ACC112 (cell line): ENCODE measurements around the gene NSMF.
"Not testable (repeated sequence)": the region's sequence is repeated elsewhere in the genome, so short reads cannot be mapped to it uniquely, and the experiment has no call there.

ENCODE experiments used
- H2AFZ ChIP-seq: fragments of 200-600 bp; sonication (generic); one replicate; pipeline ENCODE4 v1.6.0; 2017; ENCODE audit warnings: antibody characterized with exemption, low read length; ENCODE audit not compliant: unreplicated experiment
- H3K27ac ChIP-seq: fragments of 200-600 bp; sonication (generic); 2 replicates; pipeline ENCODE4 v1.5.1; 2014; ENCODE audit warnings: low read depth, mild to moderate bottlenecking, antibody characterized with exemption, low read length, moderate library complexity
- H3K27me3 ChIP-seq: fragments of 200-600 bp; sonication (generic); 2 replicates; pipeline ENCODE4 v1.6.1; 2014; ENCODE audit warnings: mild to moderate bottlenecking, antibody characterized with exemption, low read length, moderate library complexity, mixed read lengths; ENCODE audit not compliant: insufficient read depth
- H3K36me3 ChIP-seq: fragments of 200-600 bp; sonication (generic); 2 replicates; pipeline ENCODE4 v1.6.1; 2016; ENCODE audit warnings: mild to moderate bottlenecking, antibody characterized with exemption, low read length, moderate library complexity, mixed read lengths; ENCODE audit not compliant: insufficient read depth
- H3K4me1 ChIP-seq: fragments of 200-600 bp; sonication (generic); one replicate; pipeline ENCODE4 v1.6.1; 2016; ENCODE audit warnings: low read length, mixed read lengths; ENCODE audit not compliant: insufficient read depth, unreplicated experiment, control insufficient read depth
- H3K4me3 ChIP-seq: fragments of 200-600 bp; sonication (generic); 2 replicates; pipeline ENCODE4 v1.5.1; 2014; ENCODE audit warnings: mild to moderate bottlenecking, low read depth, low read length
- H3K79me2 ChIP-seq: fragments of 200-600 bp; sonication (generic); one replicate; pipeline ENCODE4 v1.6.0; 2016; ENCODE audit warnings: low read length; ENCODE audit not compliant: control insufficient read depth, unreplicated experiment, insufficient read depth

NSMF gene

DNA sequence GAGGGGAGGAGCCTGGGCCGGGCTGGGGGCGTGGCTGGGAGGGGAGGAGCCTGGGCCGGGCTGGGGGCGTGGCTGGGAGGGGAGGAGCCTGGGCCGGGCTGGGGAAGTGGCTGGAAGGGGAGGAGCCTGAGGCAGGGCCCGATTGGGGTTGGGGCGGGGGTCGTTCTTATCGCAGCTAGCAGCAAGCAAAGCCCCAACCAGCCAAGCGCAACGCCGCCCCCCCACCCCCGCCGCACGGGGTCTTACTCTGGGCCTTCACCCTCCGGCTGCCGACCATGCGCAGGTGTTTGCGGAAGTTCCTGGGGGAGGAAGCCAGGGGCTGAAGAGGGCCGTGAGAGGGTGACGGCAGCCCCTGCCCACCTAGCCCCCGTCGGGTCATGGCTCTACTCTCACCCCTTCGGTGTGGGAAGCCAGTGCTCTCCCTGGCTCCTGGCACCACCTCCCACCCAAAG, 5.0 kb downstream of the NSMF start:
- Histone ChIP-seq H2AFZ (no peak overlapping the region), H3K27me3 (no peaks in the 10 kb centered on the region), H3K36me3 (peaks cover 10% of the 10 kb centered on the region; the same call in 1 of the 2 replicates), H3K27ac (no peak overlapping the region), H3K4me3 (no peak overlapping the region), H3K4me1 (peaks cover 29% of the 10 kb centered on the region), H3K79me2 (peaks cover 14% of the 10 kb centered on the region)

DNA sequence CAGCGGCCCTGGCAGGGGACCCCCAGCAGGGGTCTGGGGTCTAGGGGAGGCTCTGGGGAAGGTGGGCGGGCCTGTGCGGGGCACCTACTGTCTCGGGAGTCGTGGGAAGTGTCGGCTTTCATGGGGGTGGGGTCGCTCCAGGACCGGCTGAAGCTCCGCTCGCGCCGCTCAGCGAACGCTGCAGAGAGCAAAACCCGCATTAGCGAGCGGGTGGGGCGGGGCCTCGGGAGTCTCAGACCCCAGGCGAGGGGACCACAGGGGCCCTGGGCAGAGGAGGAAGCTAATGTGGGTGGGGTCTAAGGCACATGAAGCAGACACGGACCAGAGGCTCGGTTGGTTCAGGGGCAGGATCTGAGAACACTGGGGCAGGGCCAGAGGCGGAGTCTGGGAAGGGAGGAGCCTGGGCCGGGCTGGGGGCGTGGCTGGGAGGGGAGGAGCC, 5.5 kb downstream of the NSMF start:
- peaks cover 10% of the 10 kb centered on the region; the same call in 1 of the 2 replicates for H3K36me3 ChIP-seq
- peaks cover 29% of the 10 kb centered on the region for H3K4me1 ChIP-seq
- H3K79me2 ChIP-seq, result peaks cover 12% of the 10 kb centered on the region
- no peak overlapping the region for H2AFZ ChIP-seq
- H3K4me3 ChIP-seq, result no peak overlapping the region
- H3K27ac ChIP-seq, result no peak overlapping the region
- H3K27me3 ChIP-seq, result no peaks in the 10 kb centered on the region

DNA sequence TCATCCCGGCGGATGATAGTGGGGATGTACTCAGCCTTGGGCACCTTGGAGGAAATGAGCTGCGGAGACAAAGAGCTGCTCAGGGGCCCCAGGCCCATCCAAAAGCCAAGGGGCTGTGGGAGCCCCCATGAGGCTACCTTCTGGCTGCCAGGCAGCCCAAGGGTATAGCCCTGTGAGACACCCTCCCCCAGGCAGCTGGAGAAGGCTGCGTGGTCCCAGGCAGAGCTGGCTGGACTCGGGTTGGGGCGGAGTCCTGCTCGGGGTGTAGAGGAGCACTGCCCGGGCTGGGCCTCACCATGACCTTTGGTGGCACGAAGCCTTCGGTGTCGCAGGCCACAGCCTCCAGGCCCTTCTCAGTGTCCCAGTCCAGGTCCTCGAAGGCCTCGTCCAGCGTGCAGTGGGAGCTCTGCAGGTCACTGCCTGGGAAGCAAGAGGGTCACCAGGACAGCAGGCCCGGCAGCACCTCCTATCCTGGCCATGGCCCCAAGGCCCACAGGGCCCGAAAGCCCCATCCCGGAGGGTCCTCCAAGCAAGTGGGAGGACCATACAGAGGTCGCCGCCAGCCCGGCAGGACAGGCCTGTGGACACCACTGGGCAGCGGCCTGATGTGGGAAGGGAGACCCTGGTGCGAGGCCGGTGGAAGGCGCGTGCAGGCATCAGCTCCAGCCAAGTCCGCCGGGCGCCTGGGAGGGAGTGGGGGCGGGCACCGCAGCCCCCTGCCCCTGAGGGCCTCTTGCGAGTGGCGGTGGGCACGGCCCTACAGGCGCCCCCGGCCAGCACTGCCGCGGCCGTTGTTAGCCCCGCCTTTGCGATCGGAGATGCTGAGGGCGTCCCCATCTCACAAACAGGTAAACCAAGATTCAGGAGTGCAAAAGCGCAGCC, 6.1 kb downstream of the NSMF start:
- peaks cover 25% of the 10 kb centered on the region for H3K4me1 ChIP-seq
- H3K27ac ChIP-seq, result no peak overlapping the region
- H3K36me3 ChIP-seq, result peaks cover 10% of the 10 kb centered on the region; the same call in 1 of the 2 replicates
- H3K79me2 ChIP-seq, result peaks cover 5% of the 10 kb centered on the region
- H3K4me3 ChIP-seq, result no peak overlapping the region
- H2AFZ ChIP-seq, result no peak overlapping the region
- H3K27me3 ChIP-seq, result no peaks in the 10 kb centered on the region

DNA sequence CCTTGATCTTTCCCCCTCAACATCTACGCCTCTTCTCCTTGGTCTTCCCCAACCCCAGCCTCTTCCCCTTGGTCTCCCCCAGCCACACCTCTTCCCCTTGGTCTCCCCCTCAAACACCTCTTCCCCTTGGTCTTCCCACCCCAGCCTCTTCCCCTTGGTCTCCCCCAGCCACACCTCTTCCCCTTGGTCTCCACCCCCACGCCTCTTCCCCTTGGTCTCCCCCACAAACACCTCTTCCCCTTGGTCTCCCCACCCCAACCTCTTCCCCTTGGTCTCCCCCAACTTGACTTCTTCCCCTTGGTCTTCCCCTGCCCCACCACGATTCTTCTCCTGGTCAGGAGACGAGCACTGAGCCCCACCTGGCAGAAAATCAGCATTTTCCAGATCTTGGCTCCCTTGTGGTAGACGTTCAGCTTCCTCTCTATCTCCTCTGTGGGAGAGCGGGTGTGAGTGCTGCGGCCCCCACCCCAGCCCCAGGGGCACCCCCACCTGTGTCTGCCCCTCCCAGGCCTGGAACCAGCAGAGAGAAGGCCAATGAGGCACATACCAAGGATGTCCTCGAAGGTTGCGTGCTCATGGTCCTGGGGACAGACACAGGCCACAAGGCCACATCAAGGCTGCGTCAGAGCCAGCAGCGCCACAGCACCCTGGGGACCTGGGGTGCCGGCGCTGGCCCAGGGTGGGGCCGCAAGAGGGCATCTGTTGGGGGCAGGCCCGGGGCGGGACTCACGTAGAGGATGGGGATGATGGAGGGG, 7.0 kb downstream of the NSMF start:
- Histone ChIP-seq H3K27ac (no peak overlapping the region), H3K36me3 (peaks cover 10% of the 10 kb centered on the region; the same call in 1 of the 2 replicates), H3K4me1 (peaks cover 17% of the 10 kb centered on the region), H3K79me2 (no peaks in the 10 kb centered on the region), H3K27me3 (no peaks in the 10 kb centered on the region), H3K4me3 (no peak overlapping the region), H2AFZ (no peak overlapping the region)

- H3K4me3 ChIP-seq, H3K27ac ChIP-seq, H3K4me1 ChIP-seq, H2AFZ ChIP-seq, H3K79me2 ChIP-seq, H3K27me3 ChIP-seq: not testable (repeated sequence)
- H3K36me3 ChIP-seq, result peaks cover 10% of the 10 kb centered on the region; the same call in 1 of the 2 replicates
Observed at GRCh38 chr9:137451264-137452005, 7.7 kb downstream of the NSMF start.

DNA sequence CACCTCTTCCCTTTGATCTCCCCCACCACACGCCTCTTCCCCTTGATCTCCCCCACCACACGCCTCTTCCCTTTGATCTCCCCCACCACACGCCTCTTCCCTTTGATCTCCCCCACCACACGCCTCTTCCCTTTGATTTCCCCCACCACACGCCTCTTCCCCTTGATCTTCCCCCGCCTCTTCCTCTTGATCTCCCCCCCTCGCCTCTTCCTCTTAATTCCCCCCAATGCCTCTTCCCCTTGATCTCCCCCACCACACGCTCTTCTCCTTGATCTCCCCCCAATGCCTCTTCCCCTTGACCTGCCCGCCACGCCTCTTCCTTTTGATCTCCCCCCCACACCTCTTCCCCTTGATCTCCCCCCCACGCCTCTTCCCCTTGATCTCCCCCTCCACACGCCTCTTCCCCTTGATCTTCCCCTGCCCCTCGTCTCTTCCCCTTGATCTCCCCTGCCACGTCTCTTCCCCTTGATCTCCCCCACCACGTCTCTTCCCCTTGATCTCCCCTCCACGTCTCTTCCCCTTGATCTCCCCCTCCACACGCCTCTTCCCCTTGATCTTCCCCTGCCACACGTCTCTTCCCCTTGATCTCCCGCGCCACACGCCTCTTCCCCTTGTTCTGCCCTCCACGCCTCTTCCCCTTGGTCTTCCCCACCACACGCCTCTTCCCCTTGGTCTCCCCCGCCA, 8.5 kb downstream of the NSMF start:
- not testable (repeated sequence) for H2AFZ ChIP-seq, H3K4me3 ChIP-seq, H3K27me3 ChIP-seq, H3K27ac ChIP-seq, H3K79me2 ChIP-seq, H3K4me1 ChIP-seq
- peaks cover 10% of the 10 kb centered on the region; the same call in 1 of the 2 replicates for H3K36me3 ChIP-seq

GRCh38 chr9:137449931-137450538, 9.1 kb downstream of the NSMF start:
- Histone ChIP-seq H3K27me3 (no peaks in the 10 kb centered on the region), H3K36me3 (peaks cover 10% of the 10 kb centered on the region; the same call in 1 of the 2 replicates), H3K4me1 (peaks cover 2% of the 10 kb centered on the region), H2AFZ (no peak overlapping the region), H3K27ac (no peak overlapping the region), H3K4me3 (no peak overlapping the region), H3K79me2 (no peaks in the 10 kb centered on the region)

GRCh38 chr9:137449081-137449844, 9.9 kb downstream of the NSMF start:
- H3K27ac ChIP-seq, result no peak overlapping the region
- H3K27me3 ChIP-seq, result no peaks in the 10 kb centered on the region
- no peaks in the 10 kb centered on the region for H3K79me2 ChIP-seq
- peaks cover 10% of the 10 kb centered on the region; the same call in 1 of the 2 replicates for H3K36me3 ChIP-seq
- H3K4me3 ChIP-seq, result no peak overlapping the region
- peaks cover 4% of the 10 kb centered on the region for H3K4me1 ChIP-seq
- no peak overlapping the region for H2AFZ ChIP-seq

- no peak overlapping the region for H2AFZ ChIP-seq
- H3K4me3 ChIP-seq, result no peak overlapping the region
- H3K79me2 ChIP-seq, result no peaks in the 10 kb centered on the region
- H3K4me1 ChIP-seq, result peaks cover 4% of the 10 kb centered on the region
- H3K27me3 ChIP-seq, result no peaks in the 10 kb centered on the region
- peaks cover 10% of the 10 kb centered on the region; the same call in 1 of the 2 replicates for H3K36me3 ChIP-seq
- H3K27ac ChIP-seq, result no peak overlapping the region
Observed at GRCh38 chr9:137448602-137448962, 10.6 kb downstream of the NSMF start.
